ENCODE data around the gene ZNF211. TPM values are rescaled to one million over a fixed set of nuclear protein-coding genes. Genes with fewer than 3 reads are reported as not detected.

Gene ZNF211
- total and polyA plus RNA-seq, 10 donors = 9.5 to 28.4 (median 19.3) TPM

- WGBS, 5 donors = 64 to 92% (median 79%) methylated on average over 2 of the region's 2 CpGs
- no peak overlapping the region for H3K27ac ChIP-seq
Observed at GRCh38 chr19:57653689-57654088, 20.7 kb downstream of the ZNF211 start.

GRCh38 chr19:57655443-57655842 is 22.5 kb downstream of the ZNF211 start:
- intact Hi-C loops (cut with DNase I; ENCODE audit: low total_unique reads) = no loop called here
- 41 to 100% (median 92%) methylated on average over 1 of the region's 1 CpG for WGBS, 5 donors
- DNase-seq = no peak
- H3K36me3 ChIP-seq = no peaks in the 10 kb centered on the region
- TF ChIP-seq POLR2AphosphoS5 (IDR thresholded peaks at IDR 0.05) (no peak), CTCF (IDR thresholded peaks at IDR 0.05 in 8 of 11, conservative IDR thresholded peaks at IDR 0.05 in 3 of 11) (no peak), POLR2A (IDR thresholded peaks at IDR 0.05) (no peak)
- no peaks in the 10 kb centered on the region for H3K4me1 ChIP-seq
- H3K27me3 ChIP-seq (replicated peaks in 1 of 7) = peaks cover 0 to 16% (median 0%) of the 10 kb centered on the region in 7 donors
- H3K4me3 ChIP-seq = no peak overlapping the region
- peaks cover 0 to 65% (median 10%) of the 10 kb centered on the region in 8 donors for H3K9me3 ChIP-seq
- no peak overlapping the region for H3K27ac ChIP-seq

More at GRCh38 chr19:57653689-57654088, 20.7 kb downstream of the ZNF211 start:
- Histone ChIP-seq H3K4me1 (no peaks in the 10 kb centered on the region), H3K27me3 (replicated peaks in 1 of 7) (peaks cover 0 to 11% (median 0%) of the 10 kb centered on the region in 7 donors), H3K4me3 (no peak overlapping the region), H3K36me3 (no peaks in the 10 kb centered on the region), H3K9me3 (peaks cover 0 to 81% (median 18%) of the 10 kb centered on the region in 8 donors)
- TF ChIP-seq CTCF (IDR thresholded peaks at IDR 0.05 in 8 of 11, conservative IDR thresholded peaks at IDR 0.05 in 3 of 11) (no peak), POLR2AphosphoS5 (IDR thresholded peaks at IDR 0.05) (no peak), POLR2A (IDR thresholded peaks at IDR 0.05) (no peak)
- intact Hi-C loops (cut with DNase I; ENCODE audit: low total_unique reads) = no loop called here
- DNase-seq = no peak

- Histone ChIP-seq H3K9me3 (peaks cover 0 to 56% (median 8%) of the 10 kb centered on the region in 8 donors), H3K27me3 (replicated peaks in 1 of 7) (peaks cover 0 to 20% (median 0%) of the 10 kb centered on the region in 7 donors), H3K4me3 (no peak overlapping the region), H3K36me3 (no peaks in the 10 kb centered on the region), H3K4me1 (no peaks in the 10 kb centered on the region), H3K27ac (no peak overlapping the region)
- TF ChIP-seq CTCF (IDR thresholded peaks at IDR 0.05 in 8 of 11, conservative IDR thresholded peaks at IDR 0.05 in 3 of 11) = no peak
- no peak for TF ChIP-seq POLR2A (IDR thresholded peaks at IDR 0.05)
- no peak for TF ChIP-seq POLR2AphosphoS5 (IDR thresholded peaks at IDR 0.05)
- WGBS, 5 donors = 77 to 91% (median 87%) methylated on average over 1 of the region's 1 CpG
- DNase-seq = no peak
- intact Hi-C loops (cut with DNase I; ENCODE audit: low total_unique reads) = no loop called here
Observed at GRCh38 chr19:57656346-57656745, 23.4 kb downstream of the ZNF211 start.

GRCh38 chr19:57664269-57665127 is 31.5 kb downstream of the ZNF211 start:
- 3 to 9% (median 5%) methylated on average over 44 to 64 of the region's 64 CpGs for WGBS, 5 donors
- H3K4me3 ChIP-seq = peak overlapping the region; percentile 39 to 72 (median 48)
- peak; percentile 76 for DNase-seq

More at GRCh38 chr19:57664269-57665127, 31.5 kb downstream of the ZNF211 start:
- TF ChIP-seq POLR2AphosphoS5 (IDR thresholded peaks at IDR 0.05) = peak in 2 of 3 donors; percentile 71 to 72
- no peak for TF ChIP-seq CTCF (IDR thresholded peaks at IDR 0.05 in 8 of 11, conservative IDR thresholded peaks at IDR 0.05 in 3 of 11)
- TF ChIP-seq POLR2A (IDR thresholded peaks at IDR 0.05) = no peak
- intact Hi-C loops (cut with DNase I; ENCODE audit: low total_unique reads) = no loop called here
- no peaks in the 10 kb centered on the region for H3K9me3 ChIP-seq
- peaks cover 0 to 61% (median 7%) of the 10 kb centered on the region in 7 donors for H3K27me3 ChIP-seq (replicated peaks in 1 of 7)
- no peaks in the 10 kb centered on the region for H3K36me3 ChIP-seq
- peaks cover 0 to 17% (median 13%) of the 10 kb centered on the region in 6 donors for H3K4me1 ChIP-seq
- H3K27ac ChIP-seq = peak overlapping the region; percentile 53 to 83 (median 74)
